Cortex of kidney (tissue), 1 donor: Measurements from ENCODE around the gene EBF3.

Experiments used
- DNase-seq: peaks from one replicate; lab custom pipeline; 2025; lab: John Stamatoyannopoulos, UW

EBF3 gene

DNA sequence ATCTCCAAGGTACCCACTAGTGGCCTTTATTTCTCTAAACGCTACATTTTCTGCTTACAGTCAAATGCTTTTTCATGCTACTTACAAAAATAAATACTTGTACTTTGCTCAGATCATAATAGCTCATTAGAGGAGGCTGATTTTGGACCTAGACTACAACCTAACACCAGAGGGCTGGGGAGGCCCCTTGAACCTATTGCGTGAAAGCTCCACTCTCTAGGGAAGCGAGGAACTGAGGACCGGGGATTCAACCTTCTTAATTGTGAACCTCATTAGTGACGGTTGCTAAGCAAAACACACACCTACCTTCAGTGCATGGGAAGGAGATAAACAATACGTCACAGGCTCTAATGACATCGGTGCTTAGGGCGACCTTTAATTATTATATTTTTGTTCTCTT, 92.1 kb downstream of the EBF3 start:
- DNase-seq: no peak

DNA sequence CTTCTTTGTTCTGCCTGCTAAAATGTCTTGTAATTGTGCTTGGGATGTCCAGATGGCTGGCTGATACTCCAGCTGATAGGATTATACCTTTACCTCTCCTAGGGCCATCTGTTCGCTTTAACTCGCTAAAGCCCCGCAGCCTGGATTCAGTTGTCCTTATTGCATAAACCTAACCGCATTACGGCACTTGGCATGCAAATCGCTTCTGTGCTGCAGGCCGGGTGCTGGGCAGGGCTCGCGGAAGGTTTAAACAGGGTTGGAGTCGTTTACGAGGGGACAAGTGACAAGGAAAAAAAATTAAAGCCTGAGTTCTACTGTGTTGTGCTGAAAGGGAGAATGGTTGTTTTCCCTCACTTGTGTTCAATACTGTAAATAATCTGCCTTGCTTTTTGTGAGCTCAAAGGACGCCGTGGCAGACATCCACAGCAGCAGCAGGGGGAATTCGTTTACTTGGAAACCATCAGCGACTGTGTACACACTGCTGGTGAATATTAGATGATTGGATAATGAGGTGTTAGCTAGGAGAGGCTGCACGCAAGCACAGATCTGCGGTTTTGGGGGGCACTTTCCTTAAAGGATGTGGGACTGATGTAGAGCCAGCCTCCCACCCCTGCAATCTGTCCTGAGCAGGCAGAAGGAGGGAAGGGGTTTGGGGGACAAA, 93.0 kb downstream of the EBF3 start:
- no peak for DNase-seq

DNA sequence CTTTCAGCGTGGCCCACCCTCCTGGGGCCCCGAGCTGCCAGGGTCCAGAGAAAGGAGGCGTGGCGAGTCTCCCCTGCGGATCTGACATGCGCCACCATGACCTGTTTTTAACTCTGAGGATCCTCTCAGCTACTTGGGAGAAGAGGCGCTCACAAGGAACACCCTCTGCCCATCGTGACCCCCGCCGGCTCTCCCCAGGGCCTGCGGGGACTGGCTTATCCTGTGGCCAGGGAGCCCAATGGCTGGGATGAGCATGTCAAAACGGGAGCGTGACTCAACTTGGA, 93.7 kb downstream of the EBF3 start:
- no peak for DNase-seq

DNA sequence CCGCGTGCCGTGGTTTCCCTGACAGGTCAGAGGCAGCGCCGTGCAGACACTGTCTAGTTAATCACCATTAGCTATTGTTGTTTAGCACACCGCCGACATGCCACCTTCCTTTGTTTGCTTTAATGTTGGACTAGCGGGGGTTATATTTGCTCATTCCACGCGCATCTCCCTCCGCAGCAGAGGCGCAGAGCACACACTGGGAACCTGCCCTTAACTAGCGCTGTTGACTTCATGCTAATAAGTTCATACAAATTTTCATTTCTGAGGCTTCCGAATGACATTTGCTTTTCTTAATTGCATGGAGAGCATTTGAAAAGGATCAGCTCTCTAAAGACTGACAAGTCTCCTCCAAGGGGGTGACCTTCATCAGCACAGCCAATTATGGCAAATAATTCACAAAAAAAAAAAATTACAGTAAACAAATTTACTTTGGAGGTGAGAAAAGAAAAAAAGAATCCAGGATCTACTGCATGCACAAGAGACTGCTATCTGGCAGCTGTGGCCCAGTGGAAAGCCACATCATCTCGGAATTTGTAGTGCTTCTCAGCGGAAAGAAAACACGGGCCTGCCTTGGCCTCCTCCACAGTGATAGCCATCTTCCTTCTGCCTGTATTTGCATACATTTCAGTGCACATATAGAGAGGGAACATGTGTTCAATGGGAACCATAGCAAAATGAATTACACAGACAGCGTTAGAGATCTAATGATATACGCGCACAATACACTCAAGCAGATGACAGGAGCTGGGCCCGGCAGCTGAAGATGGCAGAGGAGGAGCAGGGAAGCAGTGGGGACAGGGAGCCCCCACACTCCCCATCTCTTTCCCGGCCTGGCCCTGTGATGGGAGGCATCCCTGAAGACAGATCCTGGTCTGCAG, 94.2 kb downstream of the EBF3 start:
- no peak for DNase-seq

- no peak for DNase-seq
These were observed 95.5 kb downstream of the EBF3 start for GRCh38 chr10:129868449-129869035.

- no peak for DNase-seq
These were observed 96.4 kb downstream of the EBF3 start for GRCh38 chr10:129867631-129868179.

DNA sequence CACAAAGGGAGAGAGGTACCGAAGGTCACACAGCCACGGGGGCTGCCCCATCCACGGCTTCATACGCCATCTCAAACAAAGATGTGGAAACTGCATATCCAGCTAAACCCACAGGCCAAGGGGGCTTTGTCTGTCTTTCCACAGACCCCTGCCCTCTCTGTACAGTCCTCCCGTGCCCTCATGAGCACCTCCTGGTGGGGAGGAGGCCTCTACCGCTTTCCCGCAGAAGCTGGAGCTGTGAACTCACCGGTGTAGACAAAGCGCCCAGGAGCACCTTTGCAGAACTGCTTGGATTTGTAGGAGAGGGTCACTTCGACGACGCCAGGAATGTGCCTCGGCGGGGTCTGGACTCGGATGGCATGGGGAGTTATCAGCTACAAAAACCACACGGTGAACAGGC, 97.2 kb downstream of the EBF3 start:
- no peak for DNase-seq

GRCh38 chr10:129865960-129866359, 98.1 kb downstream of the EBF3 start:
- DNase-seq: no peak

- DNase-seq: no peak
These were observed 98.7 kb downstream of the EBF3 start for GRCh38 chr10:129865413-129865812.

- DNase-seq: no peak
These were observed 99.4 kb downstream of the EBF3 start for GRCh38 chr10:129864601-129865126.

DNA sequence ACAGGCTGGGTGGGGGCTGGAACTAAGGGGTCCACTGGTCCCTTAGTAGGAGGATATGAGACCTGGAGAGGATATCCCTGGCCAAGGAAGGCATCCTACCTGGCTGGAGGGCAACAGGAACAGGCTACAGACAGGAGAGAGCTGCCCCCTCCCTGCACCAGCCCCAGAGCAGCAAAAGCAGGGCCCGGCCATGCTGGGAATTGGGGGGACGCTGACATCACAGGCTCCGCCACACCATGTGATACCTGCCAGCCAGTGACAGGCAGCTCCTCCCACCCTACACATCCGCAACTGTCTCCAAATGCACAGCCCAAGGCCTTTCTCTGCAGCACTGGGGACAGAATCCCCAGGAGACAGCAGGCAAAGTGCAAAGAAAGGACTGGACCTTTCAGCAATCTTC, 100.0 kb downstream of the EBF3 start:
- DNase-seq: no peak

DNA sequence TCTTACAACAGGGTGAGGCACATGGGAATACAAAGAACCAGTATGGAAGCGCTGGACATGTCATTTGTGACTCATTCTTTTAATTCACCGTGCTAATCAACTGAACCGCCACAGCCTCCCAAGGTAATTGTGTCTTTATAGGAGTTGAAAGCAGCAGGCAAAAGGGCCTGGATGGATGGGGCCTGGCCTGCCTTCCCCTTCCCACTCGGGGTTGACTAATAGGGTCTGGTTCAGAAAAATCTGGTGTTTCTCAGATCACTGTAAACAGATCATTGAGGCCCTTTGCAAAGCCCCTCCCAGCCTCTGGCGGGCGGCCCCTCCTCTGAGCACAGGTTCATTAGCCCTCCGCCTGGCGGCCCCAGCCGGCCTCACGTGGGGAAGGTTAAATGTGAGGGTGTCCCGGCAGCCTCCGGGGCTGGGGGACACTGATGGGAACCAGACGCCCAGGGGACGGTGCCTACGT, 100.8 kb downstream of the EBF3 start:
- no peak for DNase-seq

GRCh38 chr10:129861776-129862531, 102.1 kb downstream of the EBF3 start:
- no peak for DNase-seq

DNA sequence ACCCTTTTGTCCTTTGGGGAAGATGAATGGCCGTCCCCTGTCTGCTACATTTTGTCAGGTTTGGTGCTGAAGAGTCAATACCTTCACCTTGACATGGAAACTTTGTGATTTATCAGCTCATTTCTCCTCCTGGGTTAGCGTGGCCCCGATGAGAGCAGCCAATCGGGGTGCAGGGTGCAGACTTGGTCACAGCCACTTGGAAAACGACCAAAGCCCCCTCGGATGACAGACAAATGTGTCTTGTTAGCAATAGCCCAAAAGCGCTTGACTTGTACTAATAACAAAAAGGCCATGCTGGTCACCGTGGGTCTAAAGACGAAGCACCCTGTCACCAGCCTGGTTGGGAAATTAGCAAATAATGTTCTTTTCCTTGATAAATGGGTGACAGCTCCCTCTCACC, 103.7 kb downstream of the EBF3 start:
- DNase-seq: no peak

DNA sequence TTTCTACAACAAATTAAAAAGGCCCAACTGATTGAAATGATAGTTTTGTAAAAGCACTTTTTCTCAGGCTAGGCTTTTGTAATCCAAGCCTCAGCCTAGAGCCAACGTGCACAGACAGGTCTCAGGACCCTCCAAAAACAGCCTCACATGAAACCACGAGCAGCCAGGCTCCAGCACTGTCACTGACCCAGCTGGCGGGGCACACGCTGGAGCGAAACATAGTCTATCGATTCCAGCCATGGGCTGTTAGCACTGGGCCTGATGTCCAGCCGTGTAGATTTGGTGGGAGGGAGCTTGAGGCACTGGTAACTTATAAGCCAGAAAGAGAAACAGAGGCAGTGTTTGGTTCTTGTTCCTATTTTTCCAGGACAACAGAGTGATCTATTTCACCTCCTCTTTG, 104.5 kb downstream of the EBF3 start:
- DNase-seq: no peak

DNA sequence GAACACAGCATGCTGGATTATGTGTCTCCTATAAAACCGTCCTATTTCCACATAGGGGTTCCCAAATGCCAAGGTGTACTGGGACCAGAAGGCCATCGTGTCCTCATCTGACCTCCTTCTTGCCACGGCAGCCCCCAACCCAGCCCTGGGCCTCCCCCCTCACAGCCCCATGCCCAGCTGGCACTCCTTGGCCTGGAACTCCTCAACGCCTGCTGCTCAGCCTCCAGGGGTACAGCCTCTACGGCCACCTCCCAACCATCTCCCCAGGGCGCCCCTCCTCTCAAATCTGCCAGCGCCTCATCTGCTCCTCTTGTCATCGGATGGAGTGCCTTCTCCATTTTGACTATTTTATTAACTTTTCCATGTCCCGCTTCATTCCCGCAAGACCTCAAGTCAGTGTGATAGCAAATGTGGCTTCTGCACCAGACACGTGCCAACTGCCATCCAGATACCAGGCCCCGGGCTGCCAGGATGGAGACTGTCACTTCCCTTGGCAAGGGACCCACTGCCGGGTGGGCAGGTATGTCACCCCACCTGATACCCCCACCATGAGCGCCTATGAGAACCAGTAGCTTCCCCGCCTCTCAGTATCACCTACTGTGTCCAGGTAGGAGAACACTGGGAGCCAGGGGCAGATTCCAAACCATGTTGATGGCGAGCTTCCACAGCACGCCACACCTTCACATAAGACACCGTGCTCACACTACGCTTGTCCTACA, 106.7 kb downstream of the EBF3 start:
- no peak for DNase-seq

DNA sequence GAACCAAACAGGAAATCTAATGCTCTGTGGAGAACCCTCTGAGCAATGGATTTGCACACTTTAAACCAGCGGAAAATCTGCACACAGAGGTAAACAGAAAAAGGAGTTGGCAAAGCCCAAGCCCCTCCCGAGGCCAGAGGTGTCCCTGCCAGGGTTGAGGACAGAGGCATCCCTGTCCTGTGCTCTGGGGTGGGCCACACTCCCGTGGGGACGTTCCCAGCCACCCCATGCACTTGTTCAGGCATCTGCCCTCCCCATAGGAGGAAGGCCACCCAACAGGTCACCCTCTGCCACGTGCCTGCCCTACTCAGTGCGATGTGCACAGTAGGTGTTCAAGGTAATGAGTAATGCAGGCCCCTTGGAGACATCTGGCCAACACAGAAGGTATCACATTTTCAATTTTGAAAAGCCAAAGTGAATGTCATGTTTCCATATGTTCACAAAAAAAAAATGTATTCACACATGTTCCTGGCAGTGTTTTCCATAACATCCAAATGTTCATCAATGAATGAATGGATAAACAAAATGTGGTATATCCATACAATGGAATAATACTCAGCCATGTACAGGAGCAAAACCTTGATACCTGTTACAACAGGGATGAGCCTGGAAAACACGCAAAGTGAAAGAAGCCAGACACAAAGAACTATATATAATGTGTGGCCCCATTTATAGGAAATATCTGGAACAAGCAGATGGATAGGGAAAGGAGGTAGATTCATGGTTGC, 108.1 kb downstream of the EBF3 start:
- DNase-seq: no peak

DNA sequence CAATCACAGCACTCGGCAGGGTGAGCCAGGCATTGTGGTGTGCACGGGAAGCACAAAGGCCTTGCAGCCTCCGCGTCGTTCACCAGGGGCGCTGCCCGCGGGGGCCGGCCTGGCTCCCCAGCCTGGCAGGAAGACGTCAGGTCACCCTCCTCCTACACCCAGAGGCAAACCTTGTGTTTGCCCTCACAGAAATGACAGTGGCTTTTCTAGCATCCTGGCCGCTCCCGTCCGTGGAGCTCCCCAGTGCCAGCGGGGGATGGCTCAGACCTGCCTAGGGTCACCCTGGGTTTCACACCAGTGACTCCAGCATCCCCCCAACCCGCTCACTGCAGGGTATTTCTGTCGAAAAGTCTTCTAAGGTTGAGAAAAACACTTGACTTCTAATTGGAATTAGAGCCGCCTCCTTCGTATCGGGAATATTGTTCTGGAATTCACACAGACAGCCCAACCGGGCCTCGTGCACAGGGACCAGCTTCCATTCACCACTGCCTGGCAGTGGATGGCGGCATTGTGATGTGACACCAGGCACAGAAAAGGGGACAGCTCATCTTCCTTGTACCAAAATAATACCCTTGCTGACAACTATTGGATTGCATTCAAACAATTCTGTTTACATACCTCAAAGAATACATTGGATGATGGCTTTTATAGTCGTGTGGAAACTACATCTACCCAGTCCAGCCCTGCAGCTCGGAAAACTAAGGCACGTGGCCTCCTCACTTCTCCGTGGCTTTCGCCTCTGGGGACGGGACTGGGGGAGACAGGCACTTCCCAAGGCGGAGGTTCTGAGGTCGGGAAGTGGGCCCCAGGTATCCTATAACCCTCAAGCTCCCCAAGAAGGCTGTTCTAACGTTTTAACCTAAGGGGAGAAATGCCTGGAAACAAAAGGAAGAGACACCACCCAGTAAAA, 109.0 kb downstream of the EBF3 start:
- DNase-seq: no peak

DNA sequence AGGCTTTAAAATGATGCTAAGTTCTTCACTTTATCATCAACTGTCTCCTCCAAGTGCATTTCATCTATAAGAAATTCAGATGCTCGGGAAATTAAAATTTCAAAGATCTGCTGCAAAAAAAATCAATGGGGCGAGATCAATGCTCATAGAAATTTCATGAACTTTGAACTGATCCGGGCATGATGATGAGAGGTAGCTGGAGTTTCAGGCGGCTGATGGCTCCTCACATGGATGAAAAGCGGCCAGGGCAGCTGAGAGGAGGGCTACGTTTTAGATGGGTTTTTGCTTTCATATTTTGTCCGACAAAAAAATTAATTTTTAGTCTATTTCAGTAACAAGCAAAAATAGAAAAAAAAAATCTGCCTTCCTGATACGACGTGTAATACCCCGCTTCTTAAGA, 109.9 kb downstream of the EBF3 start:
- DNase-seq: no peak

DNA sequence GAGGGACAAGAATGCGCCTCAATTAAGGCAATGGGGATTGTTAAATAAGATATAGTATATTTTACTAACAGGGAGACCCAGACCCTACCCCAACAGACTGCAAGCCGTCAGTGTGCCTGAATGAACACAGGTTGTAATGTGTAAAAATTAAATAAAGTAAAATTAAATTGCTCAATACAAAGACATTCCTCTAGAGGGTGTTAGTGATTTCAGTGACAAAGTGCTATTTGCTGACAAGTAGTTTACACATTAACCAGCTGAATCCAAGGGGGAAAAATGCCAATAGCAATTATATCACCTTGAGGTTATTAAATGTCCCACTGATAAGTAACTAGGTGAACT, 110.5 kb downstream of the EBF3 start:
- DNase-seq: no peak
